Suprapubic skin (tissue), 4 donors: ENCODE measurements around the gene IQCK. TPM values are rescaled to one million over a fixed set of nuclear protein-coding genes. Genes with fewer than 3 reads are reported as not detected.

Experiments used
- DNase-seq, 2 donors: peaks; one replicate each; pipeline ENCODE4 v3.0.0-alpha.2; 2019; ENCODE audit warnings: low spot score in 2 of 2
- H3K27ac ChIP-seq: fragments of 200-600 bp; sonication (generic); one replicate; pipeline ENCODE4 v1.5.1; 2019
- H3K27me3 ChIP-seq: fragments of 200-600 bp; sonication (generic); one replicate; pipeline ENCODE4 v1.5.1; 2019
- H3K36me3 ChIP-seq: fragments of 200-600 bp; sonication (generic); one replicate; pipeline ENCODE4 v1.5.1; 2019
- H3K4me1 ChIP-seq: fragments of 200-600 bp; sonication (generic); one replicate; pipeline ENCODE4 v1.5.1; 2019
- H3K4me3 ChIP-seq: fragments of 200-600 bp; sonication (generic); one replicate; pipeline ENCODE4 v1.5.1; 2019; ENCODE audit warnings: mild to moderate bottlenecking
- H3K9me3 ChIP-seq: fragments of 200-600 bp; sonication (generic); one replicate; pipeline ENCODE4 v1.5.1; 2019
- CTCF ChIP-seq, 2 donors: fragments of 200-600 bp in 1 of 2; fragments of 450-650 bp in 1 of 2; sonication (generic) in 1 of 2; IDR thresholded peaks; one replicate each; pipeline ENCODE4 v1.5.1; 2016 to 2019; ENCODE audit warnings: antibody characterized with exemption in 2 of 2, mild to moderate bottlenecking in 1 of 2, moderate library complexity in 1 of 2
- EP300 ChIP-seq: sonication (generic); formaldehyde crosslinking; IDR thresholded peaks from one replicate; pipeline ENCODE4 v1.6.1; 2017; ENCODE audit warnings: antibody characterized with exemption
- POLR2A ChIP-seq, 2 donors: fragments of 450-650 bp; IDR thresholded peaks; one replicate each; pipeline ENCODE4 v1.6.1; 2017; ENCODE audit warnings: antibody characterized with exemption in 2 of 2, mild to moderate bottlenecking in 2 of 2, moderate library complexity in 2 of 2
- POLR2AphosphoS5 ChIP-seq, 3 donors: sonication (generic); formaldehyde crosslinking; IDR thresholded peaks; one replicate each; pipeline ENCODE4 v1.6.1; 2017; ENCODE audit warnings: antibody characterized with exemption in 3 of 3
- WGBS: methylation state at CpG from one replicate; pipeline ENCODE4 v1.1.5; 2018; 5-methylcytosine and 5-hydroxymethylcytosine counted together
- total RNA-seq, 4 donors: library from RNA; depleted of rRNA; stranded (reverse); fragments of >200 nt; gene quantifications; one replicate each; pipeline ENCODE4 v1.1.0, GENCODE V29; 2016

Gene IQCK
- total RNA-seq, 4 donors from 2014 or later: 10.7 to 21.6 (median 18.7) TPM

GRCh38 chr16:19705843-19706242, 12.2 kb upstream of the IQCK start:
- WGBS: 63% methylated on average over 5 of the region's 5 CpGs
- Histone ChIP-seq H3K27ac (no peak overlapping the region), H3K4me1 (peaks cover 12% of the 10 kb centered on the region), H3K27me3 (no peaks in the 10 kb centered on the region), H3K36me3 (peaks cover 74% of the 10 kb centered on the region), H3K4me3 (no peak overlapping the region), H3K9me3 (no peaks in the 10 kb centered on the region)
- TF ChIP-seq POLR2A (IDR thresholded peaks at IDR 0.05) (no peak), POLR2AphosphoS5 (IDR thresholded peaks at IDR 0.05) (no peak), CTCF (IDR thresholded peaks at IDR 0.05) (no peak)
- DNase-seq: no peak

- TF ChIP-seq POLR2AphosphoS5 (IDR thresholded peaks at IDR 0.05) (no peak), CTCF (IDR thresholded peaks at IDR 0.05) (no peak), POLR2A (IDR thresholded peaks at IDR 0.05) (no peak)
- Histone ChIP-seq H3K27ac (no peak overlapping the region), H3K36me3 (peaks cover 73% of the 10 kb centered on the region), H3K4me3 (no peak overlapping the region), H3K4me1 (peaks cover 10% of the 10 kb centered on the region), H3K27me3 (no peaks in the 10 kb centered on the region), H3K9me3 (no peaks in the 10 kb centered on the region)
- WGBS: 89% methylated on average over 15 of the region's 15 CpGs
- DNase-seq: no peak
Observed at GRCh38 chr16:19706846-19707245, 11.2 kb upstream of the IQCK start.

- WGBS: 87% methylated on average over 17 of the region's 22 CpGs
- no peak for TF ChIP-seq EP300
- TF ChIP-seq POLR2A (IDR thresholded peaks at IDR 0.05): no peak
- no peak for TF ChIP-seq POLR2AphosphoS5 (IDR thresholded peaks at IDR 0.05)
- no peak for TF ChIP-seq CTCF (IDR thresholded peaks at IDR 0.05)
- peaks cover 10% of the 10 kb centered on the region for H3K4me1 ChIP-seq
- H3K9me3 ChIP-seq: no peaks in the 10 kb centered on the region
- H3K27ac ChIP-seq: no peak overlapping the region
- H3K36me3 ChIP-seq: peaks cover 71% of the 10 kb centered on the region
- H3K27me3 ChIP-seq: no peaks in the 10 kb centered on the region
- DNase-seq: no peak
- no peak overlapping the region for H3K4me3 ChIP-seq
Observed at GRCh38 chr16:19707569-19708295, 10.3 kb upstream of the IQCK start.

- TF ChIP-seq EP300 (no peak), POLR2AphosphoS5 (IDR thresholded peaks at IDR 0.05) (no peak), POLR2A (IDR thresholded peaks at IDR 0.05) (no peak), CTCF (IDR thresholded peaks at IDR 0.05) (no peak)
- Histone ChIP-seq H3K27me3 (no peaks in the 10 kb centered on the region), H3K9me3 (no peaks in the 10 kb centered on the region), H3K4me1 (peaks cover 10% of the 10 kb centered on the region), H3K27ac (no peak overlapping the region), H3K36me3 (peaks cover 74% of the 10 kb centered on the region), H3K4me3 (no peak overlapping the region)
- no peak for DNase-seq
- 85% methylated on average over 10 of the region's 18 CpGs for WGBS
Observed at GRCh38 chr16:19708296-19709205, 9.5 kb upstream of the IQCK start.
